ENCODE results near the gene TMEM43. TPM values are rescaled to one million over a fixed set of nuclear protein-coding genes. Genes with fewer than 3 reads are reported as not detected.
A peak's percentile ranks its signal among the peaks of the same experiment; 100 is the strongest.

Gene TMEM43
- total and polyA plus RNA-seq, 10 of the 15 experiments (the other 5 are each of a cell fraction or from before 2014, with no cell fraction given) = 7.2 to 33.0 (median 18.5) TPM

DNA sequence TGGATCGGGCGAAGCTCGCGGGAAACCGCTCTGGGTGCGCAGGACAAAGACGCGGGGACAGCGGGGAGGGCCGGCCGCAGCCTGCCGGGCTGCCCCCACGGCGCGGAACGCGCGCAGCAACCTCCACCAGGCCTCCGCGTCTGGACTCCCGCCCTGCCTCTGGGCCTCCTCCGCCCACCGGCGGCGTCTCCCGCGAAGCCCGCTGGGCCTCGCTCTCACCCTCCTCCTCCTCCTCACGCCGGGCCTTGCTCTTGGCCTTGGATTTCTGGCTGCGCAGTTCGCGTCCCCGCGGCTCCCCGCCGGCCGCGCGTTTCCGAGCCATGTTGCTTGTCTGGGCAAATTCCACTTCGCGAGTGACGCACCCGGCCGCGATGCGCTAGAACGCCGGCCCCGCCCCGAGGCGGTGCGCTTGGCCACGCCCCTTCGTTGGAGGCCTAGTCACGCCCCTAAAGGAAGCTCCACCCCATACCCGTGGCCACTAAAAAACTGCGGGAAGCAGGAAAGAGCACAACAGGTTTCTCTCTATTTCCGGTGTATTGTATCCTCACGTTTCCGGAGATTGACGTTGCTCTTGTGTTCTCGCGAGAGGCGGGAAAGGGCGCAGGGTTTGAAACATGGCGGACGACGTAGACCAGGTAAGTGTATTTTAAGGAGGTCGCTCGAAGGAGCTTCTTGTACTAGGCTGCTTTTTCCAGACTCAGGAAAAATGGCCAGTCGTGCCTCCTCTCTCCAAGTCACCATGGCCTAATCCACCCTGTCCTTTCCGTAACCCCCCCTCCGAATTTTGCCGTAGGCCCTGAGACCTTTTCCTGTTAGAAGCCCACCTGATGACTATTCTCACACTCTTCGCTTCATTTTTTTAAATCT, 53.6 kb downstream of the TMEM43 start, which contains the start of the genes LSM3 and XPC (continued):
- TF ChIP-seq, protein P1, sequence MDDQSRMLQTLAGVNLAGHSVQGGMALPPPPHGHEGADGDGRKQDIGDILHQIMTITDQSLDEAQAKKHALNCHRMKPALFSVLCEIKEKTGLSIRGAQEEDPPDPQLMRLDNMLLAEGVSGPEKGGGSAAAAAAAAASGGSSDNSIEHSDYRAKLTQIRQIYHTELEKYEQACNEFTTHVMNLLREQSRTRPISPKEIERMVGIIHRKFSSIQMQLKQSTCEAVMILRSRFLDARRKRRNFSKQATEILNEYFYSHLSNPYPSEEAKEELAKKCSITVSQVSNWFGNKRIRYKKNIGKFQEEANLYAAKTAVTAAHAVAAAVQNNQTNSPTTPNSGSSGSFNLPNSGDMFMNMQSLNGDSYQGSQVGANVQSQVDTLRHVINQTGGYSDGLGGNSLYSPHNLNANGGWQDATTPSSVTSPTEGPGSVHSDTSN (IDR thresholded peaks at IDR 0.05; ENCODE audit: insufficient replicate concordance, low read depth, low read length) = peak; percentile 36
- TF ChIP-seq EZH2 (IDR thresholded peaks at IDR 0.05; ENCODE audit: borderline replicate concordance, control insufficient read depth, low read depth, low read length) (no peak), HDAC6 (IDR thresholded peaks at IDR 0.05; ENCODE audit: unreplicated experiment) (no peak), BRCA1 (IDR thresholded peaks at IDR 0.05; ENCODE audit: low read depth, low read length) (peak; percentile 96), PAX8 (IDR thresholded peaks at IDR 0.05) (no peak), MEF2A (IDR thresholded peaks at IDR 0.05; ENCODE audit: insufficient read depth, low read depth, low read length) (no peak), SREBF1 (IDR thresholded peaks at IDR 0.05; ENCODE audit: low read length) (no peak), IKZF2 (IDR thresholded peaks at IDR 0.05) (no peak; a peak in 2 of 4 replicates), KDM1A (IDR thresholded peaks at IDR 0.05; ENCODE audit: borderline replicate concordance) (no peak), ZNF384 (IDR thresholded peaks at IDR 0.05; ENCODE audit: borderline replicate concordance, low read depth, low read length) (no peak), PML (IDR thresholded peaks at IDR 0.05; ENCODE audit: low read length) (peak; percentile 89), KLF5 (IDR thresholded peaks at IDR 0.05; ENCODE audit: partially characterized antibody) (peak; percentile 32), POU2F2 (IDR thresholded peaks at IDR 0.05; ENCODE audit: borderline replicate concordance, low read depth, low read length) (peak; percentile 28; the same call in 1 of the 3 replicates), ASH2L (IDR thresholded peaks at IDR 0.05; ENCODE audit: borderline replicate concordance, low read depth) (peak; percentile 56; the same call in 1 of the 2 replicates), KAT2A (conservative IDR thresholded peaks at IDR 0.05; ENCODE audit: control insufficient read depth, low read depth, low read length) (no peak), WRNIP1 (IDR thresholded peaks at IDR 0.05; ENCODE audit: borderline replicate concordance, low read depth, low read length) (no peak), ETV6 (conservative IDR thresholded peaks at IDR 0.05 in 1 of 2, IDR thresholded peaks at IDR 0.05 in 1 of 2; ENCODE audit: borderline replicate concordance in 1 of 2, low read depth in 1 of 2) (peak; percentile 36 to 99; a peak in 2 of 4 replicates), MEF2B (IDR thresholded peaks at IDR 0.05; ENCODE audit: partially characterized antibody, poor library complexity, severe bottlenecking) (peak; percentile 2)
- TF ChIP-seq, protein P2, sequence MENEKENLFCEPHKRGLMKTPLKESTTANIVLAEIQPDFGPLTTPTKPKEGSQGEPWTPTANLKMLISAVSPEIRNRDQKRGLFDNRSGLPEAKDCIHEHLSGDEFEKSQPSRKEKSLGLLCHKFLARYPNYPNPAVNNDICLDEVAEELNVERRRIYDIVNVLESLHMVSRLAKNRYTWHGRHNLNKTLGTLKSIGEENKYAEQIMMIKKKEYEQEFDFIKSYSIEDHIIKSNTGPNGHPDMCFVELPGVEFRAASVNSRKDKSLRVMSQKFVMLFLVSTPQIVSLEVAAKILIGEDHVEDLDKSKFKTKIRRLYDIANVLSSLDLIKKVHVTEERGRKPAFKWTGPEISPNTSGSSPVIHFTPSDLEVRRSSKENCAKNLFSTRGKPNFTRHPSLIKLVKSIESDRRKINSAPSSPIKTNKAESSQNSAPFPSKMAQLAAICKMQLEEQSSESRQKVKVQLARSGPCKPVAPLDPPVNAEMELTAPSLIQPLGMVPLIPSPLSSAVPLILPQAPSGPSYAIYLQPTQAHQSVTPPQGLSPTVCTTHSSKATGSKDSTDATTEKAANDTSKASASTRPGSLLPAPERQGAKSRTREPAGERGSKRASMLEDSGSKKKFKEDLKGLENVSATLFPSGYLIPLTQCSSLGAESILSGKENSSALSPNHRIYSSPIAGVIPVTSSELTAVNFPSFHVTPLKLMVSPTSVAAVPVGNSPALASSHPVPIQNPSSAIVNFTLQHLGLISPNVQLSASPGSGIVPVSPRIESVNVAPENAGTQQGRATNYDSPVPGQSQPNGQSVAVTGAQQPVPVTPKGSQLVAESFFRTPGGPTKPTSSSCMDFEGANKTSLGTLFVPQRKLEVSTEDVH (IDR thresholded peaks at IDR 0.05; ENCODE audit: low read depth, partially characterized antibody) = peak; percentile 79
- TF ChIP-seq, protein P3, sequence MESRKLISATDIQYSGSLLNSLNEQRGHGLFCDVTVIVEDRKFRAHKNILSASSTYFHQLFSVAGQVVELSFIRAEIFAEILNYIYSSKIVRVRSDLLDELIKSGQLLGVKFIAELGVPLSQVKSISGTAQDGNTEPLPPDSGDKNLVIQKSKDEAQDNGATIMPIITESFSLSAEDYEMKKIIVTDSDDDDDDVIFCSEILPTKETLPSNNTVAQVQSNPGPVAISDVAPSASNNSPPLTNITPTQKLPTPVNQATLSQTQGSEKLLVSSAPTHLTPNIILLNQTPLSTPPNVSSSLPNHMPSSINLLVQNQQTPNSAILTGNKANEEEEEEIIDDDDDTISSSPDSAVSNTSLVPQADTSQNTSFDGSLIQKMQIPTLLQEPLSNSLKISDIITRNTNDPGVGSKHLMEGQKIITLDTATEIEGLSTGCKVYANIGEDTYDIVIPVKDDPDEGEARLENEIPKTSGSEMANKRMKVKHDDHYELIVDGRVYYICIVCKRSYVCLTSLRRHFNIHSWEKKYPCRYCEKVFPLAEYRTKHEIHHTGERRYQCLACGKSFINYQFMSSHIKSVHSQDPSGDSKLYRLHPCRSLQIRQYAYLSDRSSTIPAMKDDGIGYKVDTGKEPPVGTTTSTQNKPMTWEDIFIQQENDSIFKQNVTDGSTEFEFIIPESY (IDR thresholded peaks at IDR 0.05) = no peak
- TF ChIP-seq, protein P4, sequence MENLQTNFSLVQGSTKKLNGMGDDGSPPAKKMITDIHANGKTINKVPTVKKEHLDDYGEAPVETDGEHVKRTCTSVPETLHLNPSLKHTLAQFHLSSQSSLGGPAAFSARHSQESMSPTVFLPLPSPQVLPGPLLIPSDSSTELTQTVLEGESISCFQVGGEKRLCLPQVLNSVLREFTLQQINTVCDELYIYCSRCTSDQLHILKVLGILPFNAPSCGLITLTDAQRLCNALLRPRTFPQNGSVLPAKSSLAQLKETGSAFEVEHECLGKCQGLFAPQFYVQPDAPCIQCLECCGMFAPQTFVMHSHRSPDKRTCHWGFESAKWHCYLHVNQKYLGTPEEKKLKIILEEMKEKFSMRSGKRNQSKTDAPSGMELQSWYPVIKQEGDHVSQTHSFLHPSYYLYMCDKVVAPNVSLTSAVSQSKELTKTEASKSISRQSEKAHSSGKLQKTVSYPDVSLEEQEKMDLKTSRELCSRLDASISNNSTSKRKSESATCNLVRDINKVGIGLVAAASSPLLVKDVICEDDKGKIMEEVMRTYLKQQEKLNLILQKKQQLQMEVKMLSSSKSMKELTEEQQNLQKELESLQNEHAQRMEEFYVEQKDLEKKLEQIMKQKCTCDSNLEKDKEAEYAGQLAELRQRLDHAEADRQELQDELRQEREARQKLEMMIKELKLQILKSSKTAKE (IDR thresholded peaks at IDR 0.05; ENCODE audit: low read depth, poor library complexity, severe bottlenecking) = no peak
